Common myeloid progenitor, CD34-positive (primary cell): ENCODE results near the gene ATP2A1.

Experiments
- CTCF ChIA-PET: fragments of 350-600 bp; sonication (Branson Sonifier 250); formaldehyde crosslinking; loops from one replicate; lab custom pipeline; 2021; ENCODE audit warnings: antibody characterized with exemption; lab: Charles Lee
- POLR2A ChIA-PET: fragments of 350-600 bp; sonication (Branson Sonifier 250); formaldehyde crosslinking; loops from one replicate; lab custom pipeline; 2021; ENCODE audit warnings: antibody characterized with exemption; lab: Charles Lee
- DNase-seq, 3 donors: peaks; one replicate each; pipeline versions ENCODE4 v3.0.0 to v3.0.0-alpha.2; 2013
- H3K27ac ChIP-seq, 2 experiments: 1 replicate in 1 of 2; 2 replicates in 1 of 2; pipeline ENCODE4 v1.7.0; 2013; ENCODE audit warnings: inconsistent platforms in 2 of 2, low read length in 2 of 2, mild to moderate bottlenecking in 2 of 2, low read depth in 1 of 2, moderate library complexity in 1 of 2; ENCODE audit not compliant: severe bottlenecking in 2 of 2, insufficient read depth in 1 of 2, poor library complexity in 1 of 2
- H3K27me3 ChIP-seq, 5 experiments: replicated peaks in 2 of 5; 1 replicate in 3 of 5; 2 replicates in 2 of 5; pipeline versions ENCODE4 v1.6.1 to v1.7.0; 2013; ENCODE audit warnings: low read length in 4 of 5, mild to moderate bottlenecking in 2 of 5, moderate library complexity in 2 of 5, inconsistent platforms in 1 of 5; ENCODE audit not compliant: insufficient read depth in 5 of 5, control insufficient read depth in 4 of 5
- H3K36me3 ChIP-seq, 4 experiments: 1 replicate in 2 of 4; 2 replicates in 2 of 4; pipeline versions ENCODE4 v1.6.1 to v1.7.0; 2013; ENCODE audit warnings: low read length in 3 of 4, control low read depth in 1 of 4, mild to moderate bottlenecking in 1 of 4; ENCODE audit not compliant: control insufficient read depth in 4 of 4, insufficient read depth in 4 of 4
- H3K4me1 ChIP-seq, 4 experiments: 1 replicate in 3 of 4; 2 replicates in 1 of 4; pipeline versions ENCODE4 v1.6.1 to v1.7.1; 2013; ENCODE audit warnings: low read length in 3 of 4, mild to moderate bottlenecking in 3 of 4, control low read depth in 1 of 4, inconsistent platforms in 1 of 4, moderate library complexity in 1 of 4; ENCODE audit not compliant: control insufficient read depth in 4 of 4, insufficient read depth in 4 of 4; ENCODE audit errors: control extremely low read depth in 1 of 4
- H3K4me3 ChIP-seq, 7 experiments: 1 replicate in 4 of 7; 2 replicates in 3 of 7; pipeline versions ENCODE4 v1.5.1 to v1.7.0; 2013; ENCODE audit warnings: mild to moderate bottlenecking in 7 of 7, low read length in 6 of 7, moderate library complexity in 6 of 7, inconsistent platforms in 2 of 7, low read depth in 2 of 7, control low read depth in 1 of 7; ENCODE audit not compliant: insufficient read depth in 4 of 7, control insufficient read depth in 1 of 7; ENCODE audit errors: extremely low read depth in 1 of 7
- H3K9me3 ChIP-seq, 5 experiments: 1 replicate in 4 of 5; 2 replicates in 1 of 5; pipeline versions ENCODE4 v1.6.1 to v1.7.1; 2013; ENCODE audit warnings: low read length in 4 of 5, mild to moderate bottlenecking in 2 of 5, inconsistent platforms in 1 of 5, low read depth in 1 of 5, moderate library complexity in 1 of 5; ENCODE audit not compliant: control insufficient read depth in 4 of 5, insufficient read depth in 2 of 5; ENCODE audit errors: control extremely low read depth in 1 of 5
- WGBS: methylation state at CpG from one replicate; pipeline ENCODE4 v1.1.5; 2013; ENCODE audit not compliant: insufficient coverage; 5-methylcytosine and 5-hydroxymethylcytosine counted together

ATP2A1 gene

GRCh38 chr16:28946681-28947080, 68.4 kb downstream of the ATP2A1 start:
- 100% methylated on average over 1 of the region's 4 CpGs for WGBS
- POLR2A ChIA-PET, result no interaction called here
- no peak for DNase-seq
- Histone ChIP-seq H3K27ac (no peak overlapping the region), H3K36me3 (no peaks in the 10 kb centered on the region), H3K4me3 (no peak overlapping the region), H3K27me3 (no peaks in the 10 kb centered on the region), H3K4me1 (peaks cover 3 to 17% (median 14%) of the 10 kb centered on the region in 4 experiments), H3K9me3 (no peaks in the 10 kb centered on the region)
- CTCF ChIA-PET, result interaction anchor here (0.7 to 5.4 kb wide), 13 partner anchors 10 to 82 kb away, joined by 3 to 30 read pairs (median 4); no protein-coding TSS in a partner anchor

- WGBS, result under 1% methylated on average over 69 of the region's 79 CpGs
- Histone ChIP-seq H3K4me1 (peaks cover 3 to 18% (median 15%) of the 10 kb centered on the region in 4 experiments), H3K36me3 (peaks cover 7 to 31% (median 24%) of the 10 kb centered on the region in 4 experiments), H3K27ac (peak within 1 kb of the TSS; percentile 7 to 82), H3K9me3 (no peaks in the 10 kb centered on the region), H3K27me3 (no peaks in the 10 kb centered on the region), H3K4me3 (peak within 1 kb of the TSS; percentile 70 to 92 (median 82))
- CTCF ChIA-PET, result interaction anchor here (0.7 to 1.4 kb wide), 4 partner anchors 15 to 89 kb away, joined by 3 to 4 read pairs (median 4); partner anchors contain the start of gene SH2B1
- POLR2A ChIA-PET, result interaction anchor here (0.5 to 0.6 kb wide), 2 partner anchors 16 to 376 kb away, joined by 3 to 4 read pairs; no protein-coding TSS in a partner anchor
- peak; percentile 100 for DNase-seq
Measured at GRCh38 chr16:28950648-28951409, 72.5 kb downstream of the ATP2A1 start, which contains the start of gene NFATC2IP. Gene NFATC2IP, plus strand, starts transcription at chr16:28950937. Its CDS starts 75 bp downstream, at chr16:28951012.

- peaks cover 0 to 16% (median 13%) of the 10 kb centered on the region in 4 experiments for H3K4me1 ChIP-seq
- POLR2A ChIA-PET, result no interaction called here
- CTCF ChIA-PET, result interaction anchor here (1.2 to 1.4 kb wide), 2 partner anchors 22 to 90 kb away, joined by 3 to 4 read pairs; no protein-coding TSS in a partner anchor
- peak overlapping the region; percentile 7 to 82 for H3K27ac ChIP-seq
- peaks cover 7 to 38% (median 30%) of the 10 kb centered on the region in 4 experiments for H3K36me3 ChIP-seq
- 5% methylated on average over 17 of the region's 17 CpGs for WGBS
- DNase-seq, result peak in 1 of 3 donors; percentile 19
- H3K27me3 ChIP-seq, result no peaks in the 10 kb centered on the region
- peak overlapping the region; percentile 70 to 92 (median 82) for H3K4me3 ChIP-seq
- H3K9me3 ChIP-seq, result no peaks in the 10 kb centered on the region
Measured at GRCh38 chr16:28951410-28951943, 73.2 kb downstream of the ATP2A1 start.
